GM19193 (cell line): ENCODE results near the gene HLA-DQB2.

Experiments
- POLR2A ChIP-seq: IDR thresholded peaks from 4 replicates; pipeline ENCODE4 v1.6.1; 2011; ENCODE audit not compliant: insufficient read depth, insufficient read length; ENCODE audit errors: extremely low read depth

HLA-DQB2 gene

DNA sequence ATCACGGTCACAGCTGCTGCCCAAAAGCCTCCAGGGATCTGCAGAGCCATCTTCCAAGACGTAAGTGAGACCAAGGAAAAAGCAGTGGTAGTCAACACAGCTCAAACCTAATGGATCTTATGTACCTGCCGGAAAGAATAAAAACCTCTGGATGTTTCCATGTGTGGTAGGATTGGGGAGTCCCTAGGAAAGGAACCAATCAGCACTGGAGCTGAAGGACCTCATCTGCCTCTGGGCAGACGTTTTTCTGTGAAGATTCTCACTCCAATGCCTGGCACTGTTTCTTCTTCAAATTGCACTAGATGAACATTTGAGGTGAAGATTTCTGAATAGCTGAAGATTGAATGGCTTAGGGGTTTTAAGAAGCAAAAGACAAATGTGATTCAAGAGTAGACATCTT, at the start of gene HLA-DQB2:
Gene HLA-DQB2, minus strand, starts transcription at position 112 of the 400 bp plus-strand sequence. Its CDS starts 62 bp downstream, at position 50.
- no peak for TF ChIP-seq POLR2A

DNA sequence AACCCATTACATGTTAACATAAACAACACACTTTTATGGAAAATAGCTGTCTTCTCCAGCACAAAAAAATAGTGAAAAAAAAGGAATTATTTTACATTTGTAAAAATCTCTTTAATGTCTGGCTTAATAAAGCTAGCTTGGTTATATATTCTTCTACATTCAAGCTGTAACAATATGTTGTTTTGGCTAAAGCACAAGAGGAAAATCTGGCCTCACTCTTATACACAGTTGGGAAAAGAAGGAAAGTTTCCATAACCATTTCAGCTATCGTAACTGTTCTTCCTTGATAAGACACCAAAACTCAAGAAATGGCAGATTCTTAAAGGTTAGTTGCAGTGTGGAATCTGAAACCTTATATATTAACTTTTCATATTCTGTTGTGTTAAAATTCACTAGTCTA, 45.8 kb upstream of the HLA-DQB2 start:
- TF ChIP-seq POLR2A: no peak

DNA sequence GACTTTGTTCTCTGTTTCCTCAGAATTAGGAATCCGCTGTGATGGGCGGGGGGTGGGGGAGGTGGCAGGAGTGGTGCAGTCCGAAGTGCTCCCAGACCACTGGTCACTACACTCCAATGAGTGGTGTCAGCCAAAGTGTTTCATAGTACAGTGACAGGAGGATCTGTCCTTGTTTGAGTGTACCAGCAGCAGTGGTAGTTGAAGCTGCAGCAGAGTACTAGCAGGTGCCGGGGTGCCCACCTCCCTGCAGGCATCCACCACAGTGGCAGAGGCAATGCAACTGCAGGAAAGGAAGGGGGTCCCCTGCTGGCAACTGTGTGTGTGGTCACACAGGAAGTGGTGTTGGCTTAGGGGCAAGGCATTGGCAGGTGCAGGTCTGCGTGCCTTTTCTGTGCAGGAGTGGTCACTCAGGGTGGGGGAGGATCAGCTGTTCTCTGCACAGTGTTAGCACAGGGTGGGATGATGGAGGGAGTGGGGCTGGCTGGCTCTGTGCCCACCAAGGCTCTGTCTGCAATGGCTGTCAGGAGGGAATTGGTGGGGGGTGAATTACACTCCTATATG, 43.8 kb upstream of the HLA-DQB2 start:
- no peak for TF ChIP-seq POLR2A

DNA sequence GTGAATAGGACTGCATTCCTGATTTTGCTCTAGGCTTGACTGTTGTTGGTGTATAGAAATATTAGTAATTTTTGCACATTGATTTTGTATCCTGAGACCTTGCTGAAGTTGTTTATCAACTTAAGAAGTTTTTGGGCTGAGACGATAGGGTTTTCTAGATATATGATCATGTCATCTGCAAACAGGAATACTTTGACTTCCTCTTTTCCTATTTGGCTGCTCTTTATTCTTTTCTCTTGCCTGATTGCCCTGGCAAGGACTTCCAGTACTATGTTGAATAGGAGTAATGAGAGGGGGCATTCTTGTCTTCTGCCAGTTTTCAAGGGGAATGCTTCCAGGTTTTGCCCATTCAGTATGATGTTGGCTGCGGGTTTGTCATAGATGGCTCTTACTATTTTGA, 40.1 kb upstream of the HLA-DQB2 start:
- TF ChIP-seq POLR2A: no peak

DNA sequence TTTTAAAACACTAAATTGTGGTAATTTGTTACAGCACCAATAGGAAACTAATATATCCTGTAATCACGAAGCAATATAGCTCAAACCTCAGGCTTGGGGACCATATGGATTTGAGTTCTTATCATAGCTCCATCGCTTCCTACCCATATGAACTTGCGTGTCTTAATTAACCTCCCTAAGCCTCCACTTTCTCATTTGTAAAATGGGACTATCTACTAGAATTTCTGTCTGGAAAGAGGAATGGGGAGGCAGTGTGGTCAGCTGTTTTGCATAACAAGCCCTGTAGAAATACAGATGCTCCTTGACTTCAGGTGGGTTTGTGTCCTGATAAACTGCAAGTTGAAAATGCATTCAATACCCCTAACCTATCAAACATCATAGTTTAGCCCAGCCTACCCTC, 36.4 kb upstream of the HLA-DQB2 start:
- TF ChIP-seq POLR2A: no peak

DNA sequence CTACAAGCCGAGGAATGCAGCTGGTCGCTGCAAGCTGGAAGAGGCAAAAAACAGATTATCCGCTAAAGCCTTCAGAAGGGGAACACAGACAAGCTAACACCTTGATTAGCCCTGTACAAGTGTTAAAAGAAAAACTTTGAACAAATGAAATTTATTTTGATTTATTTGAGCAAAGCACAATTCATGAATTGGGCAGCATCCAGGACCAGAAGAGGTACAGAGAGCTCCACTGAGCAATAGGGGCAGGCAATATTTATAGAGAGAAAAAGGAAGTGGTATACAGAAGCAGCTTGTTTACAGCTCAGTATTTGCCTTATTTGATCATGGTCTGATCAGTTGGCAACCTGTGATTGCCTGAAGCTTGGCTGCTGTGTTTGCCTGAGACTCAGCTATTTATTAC, 35.8 kb upstream of the HLA-DQB2 start:
- no peak for TF ChIP-seq POLR2A

DNA sequence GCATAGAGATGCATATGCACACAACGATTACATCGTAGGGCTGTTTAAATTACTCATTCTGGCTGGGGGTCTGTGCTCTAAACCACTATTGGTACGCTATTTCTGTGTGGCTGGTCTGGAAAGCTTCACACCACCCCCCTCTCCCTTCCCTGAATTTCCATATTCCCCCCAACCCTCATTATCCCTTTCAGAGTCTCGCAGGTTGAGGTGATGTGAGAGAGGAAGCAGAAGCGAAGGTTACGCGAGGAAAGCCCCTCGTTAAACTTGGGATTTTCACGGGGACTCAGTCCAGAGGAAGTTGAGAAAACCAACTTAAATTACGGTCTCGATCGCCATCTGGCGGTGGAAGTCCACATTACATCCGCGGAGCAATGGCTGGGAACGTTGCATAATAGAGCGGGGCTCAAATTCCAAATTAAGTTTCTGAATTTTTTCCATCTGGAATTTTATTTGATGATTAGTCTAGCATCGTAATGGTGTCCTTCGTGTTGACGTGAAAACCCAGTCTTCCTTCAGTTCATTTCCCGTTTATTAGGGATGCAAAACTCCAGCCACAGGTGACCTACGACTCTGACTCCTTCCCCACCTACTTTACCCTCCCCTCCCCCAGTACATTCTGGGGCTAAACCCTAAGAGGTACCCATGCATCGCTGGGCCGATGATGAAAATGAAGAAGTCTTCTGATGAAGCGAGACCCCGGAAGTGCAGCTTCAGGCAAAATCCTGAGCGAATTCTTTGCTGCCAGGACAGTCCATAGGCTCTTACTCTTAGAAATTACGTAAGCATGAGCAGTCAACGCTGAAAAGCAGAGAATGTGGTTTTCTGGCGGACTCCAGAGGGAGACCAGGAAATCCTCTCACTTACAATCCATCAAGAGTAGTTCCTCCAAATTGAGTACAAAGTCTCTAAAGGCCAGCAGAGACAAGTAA, 33.8 kb upstream of the HLA-DQB2 start:
- no peak for TF ChIP-seq POLR2A

DNA sequence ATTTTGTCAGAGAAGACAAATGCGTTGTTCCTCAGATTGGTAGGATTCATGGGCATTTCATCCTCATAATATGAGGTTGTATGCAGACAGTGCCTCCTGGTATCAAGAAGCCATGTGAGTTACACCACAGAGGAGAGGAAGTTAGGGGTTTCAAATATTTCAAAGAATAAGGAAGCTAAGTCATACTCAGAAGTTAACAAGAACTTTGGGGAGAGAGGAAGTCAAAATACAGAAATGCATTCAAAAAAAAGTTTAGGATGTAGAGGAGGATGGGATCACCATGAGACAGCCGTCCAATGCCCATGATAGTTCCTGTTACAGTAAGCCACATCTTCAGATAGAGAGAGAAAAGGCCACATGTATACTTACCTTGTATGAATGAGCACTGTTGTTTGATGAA, 31.2 kb upstream of the HLA-DQB2 start:
- no peak for TF ChIP-seq POLR2A

DNA sequence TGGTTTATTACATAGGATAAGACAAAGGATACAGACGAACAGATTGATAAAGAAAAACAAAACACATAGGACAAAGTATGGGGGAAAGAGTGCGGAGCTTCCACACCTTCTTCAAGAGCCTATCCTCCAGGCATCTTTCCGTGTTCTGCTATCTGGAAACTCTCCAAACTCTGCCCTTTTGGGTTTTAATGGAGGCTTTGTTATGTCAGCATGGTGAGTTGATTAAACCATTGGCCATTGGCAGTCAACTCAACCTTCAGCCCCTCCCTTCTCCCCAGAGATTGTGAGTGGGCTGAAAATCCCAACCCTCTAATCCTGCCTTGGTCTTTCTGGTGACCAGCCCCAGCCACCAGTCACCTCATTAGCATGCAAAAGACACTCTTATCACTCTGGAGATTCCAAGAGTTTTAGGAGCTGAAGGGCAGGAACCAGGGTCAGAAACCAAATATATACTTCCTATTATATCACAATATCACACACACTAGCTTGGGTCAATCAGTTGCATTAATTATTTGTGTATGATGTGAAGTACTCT, 29.6 kb upstream of the HLA-DQB2 start:
- TF ChIP-seq POLR2A: no peak

DNA sequence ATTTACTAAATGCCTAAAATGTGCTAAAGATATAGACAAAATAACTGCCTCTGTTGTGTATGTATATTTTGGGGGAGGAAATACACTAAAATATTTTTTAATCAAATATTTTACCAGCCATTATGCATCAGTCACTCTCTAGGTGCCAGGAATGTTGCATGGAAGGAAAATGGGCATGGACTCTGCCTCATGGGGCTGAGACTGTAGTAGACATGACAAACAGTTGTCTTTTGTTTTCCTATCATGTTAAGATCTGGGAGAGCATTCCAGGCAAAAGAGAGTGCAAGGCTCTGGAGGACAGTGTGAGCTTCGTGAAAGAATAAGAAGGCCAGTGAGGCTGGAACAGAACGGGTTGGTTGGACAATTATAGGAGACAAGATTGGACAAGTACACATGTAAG, 27.0 kb upstream of the HLA-DQB2 start:
- TF ChIP-seq POLR2A: no peak

DNA sequence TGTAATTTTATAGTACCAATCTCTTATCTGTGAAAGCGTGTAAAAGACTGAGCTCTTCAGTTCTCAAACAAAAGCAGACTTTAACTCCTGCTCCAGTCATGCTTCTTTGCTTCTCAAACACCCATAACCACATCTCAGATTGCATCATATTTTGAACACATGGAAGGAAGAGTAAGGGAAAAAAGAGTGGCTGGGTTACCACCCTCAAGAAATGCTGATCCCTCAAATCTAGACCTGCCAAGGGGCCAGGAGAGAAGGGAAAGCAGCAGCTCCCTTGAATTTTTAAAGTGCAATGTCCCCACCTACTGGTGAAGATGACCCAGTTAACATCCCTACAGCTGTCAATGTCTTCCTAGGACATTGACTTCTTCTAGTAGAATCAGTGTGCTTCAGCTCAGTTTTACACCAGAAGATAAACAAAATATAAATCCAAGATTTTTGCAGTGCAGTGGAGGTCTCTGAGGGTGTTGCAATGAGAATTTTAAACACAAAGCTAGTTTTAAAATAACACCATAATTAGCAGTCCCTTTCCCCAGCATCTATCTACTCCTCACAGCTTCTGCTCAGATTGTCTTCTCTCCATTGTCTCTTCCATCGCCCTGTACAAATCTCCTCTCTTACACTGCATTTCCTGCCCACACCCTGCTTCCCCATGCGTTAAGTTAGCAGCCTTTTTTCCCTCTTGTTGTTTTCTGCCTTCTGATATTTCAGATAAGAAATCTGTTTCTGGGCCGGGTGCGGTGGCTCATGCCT, 22.6 kb upstream of the HLA-DQB2 start:
- TF ChIP-seq POLR2A: no peak

DNA sequence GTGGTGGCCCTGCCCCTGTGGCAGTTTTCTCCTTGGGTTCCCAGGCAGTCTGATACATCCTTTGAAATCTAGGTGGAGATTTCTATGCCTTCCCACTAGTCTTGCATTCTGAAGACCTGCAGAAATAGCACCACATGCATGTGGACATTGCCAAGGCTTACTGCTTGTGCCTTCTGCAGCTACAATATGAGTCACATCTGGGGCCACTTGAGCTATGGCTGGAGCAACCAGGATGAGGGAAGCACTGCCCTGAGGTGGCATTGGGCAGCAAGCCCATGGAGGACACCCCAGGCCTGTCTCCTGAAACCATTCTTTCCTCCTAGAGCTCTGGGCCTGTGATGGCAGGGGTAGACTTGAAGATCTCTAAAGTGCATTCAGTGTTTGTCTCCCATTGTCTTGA, 15.7 kb upstream of the HLA-DQB2 start:
- no peak for TF ChIP-seq POLR2A

DNA sequence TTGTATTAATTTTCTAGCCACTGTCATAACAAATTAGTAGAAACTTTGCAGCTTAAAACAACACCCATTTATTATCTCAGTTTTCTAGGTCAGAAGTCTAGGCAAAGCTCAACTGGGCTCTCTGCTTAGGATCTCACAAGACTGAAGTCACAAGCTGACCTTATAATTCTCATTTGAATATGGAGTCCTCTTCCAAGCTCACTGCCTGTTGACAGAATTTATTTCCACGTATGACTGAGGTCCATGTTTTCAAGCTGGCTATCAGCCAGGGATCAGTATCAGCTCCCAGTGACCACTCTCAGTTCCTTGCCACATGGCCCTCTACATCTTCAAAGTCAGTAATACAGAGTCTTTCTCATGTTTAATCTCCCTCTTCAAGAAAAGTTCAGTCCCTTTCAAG, 11.7 kb upstream of the HLA-DQB2 start:
- TF ChIP-seq POLR2A: no peak

DNA sequence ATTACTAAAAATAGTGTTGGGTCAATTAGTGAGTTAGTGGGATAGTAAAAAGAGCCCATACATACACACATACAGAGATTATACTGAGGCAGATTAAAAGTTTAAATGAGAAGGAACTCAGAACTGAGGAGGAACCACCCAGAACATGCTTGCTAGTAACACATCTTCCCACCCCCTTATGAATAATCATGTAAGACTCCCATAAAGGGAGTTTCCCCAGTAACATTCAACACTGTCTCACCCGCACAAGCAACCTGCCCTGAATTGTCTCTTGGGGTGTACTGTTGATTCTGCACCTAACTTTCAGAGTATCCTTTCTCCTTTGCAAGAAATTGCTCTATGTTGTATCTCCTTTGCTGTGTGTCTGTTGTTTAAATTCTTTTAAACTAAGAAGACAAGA, 11.1 kb upstream of the HLA-DQB2 start:
- no peak for TF ChIP-seq POLR2A

DNA sequence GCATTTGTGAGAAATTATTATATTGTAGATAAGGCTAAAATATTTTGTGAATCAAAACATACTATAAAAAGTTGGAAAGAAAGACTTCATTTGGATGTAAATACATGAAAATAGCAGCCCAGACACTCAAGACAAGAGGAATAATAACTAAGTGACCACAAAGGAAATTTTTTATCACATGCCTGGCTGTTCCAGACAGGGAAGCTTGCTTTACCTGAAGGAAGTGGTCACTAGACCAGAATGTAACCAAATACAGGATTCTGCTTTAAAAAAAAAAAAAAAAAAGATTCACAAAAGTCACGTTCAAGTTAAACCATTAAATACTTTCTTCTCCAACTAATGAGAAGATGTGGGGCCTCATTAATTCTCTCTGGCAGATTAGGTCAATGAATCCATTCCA, 9.3 kb upstream of the HLA-DQB2 start:
- no peak for TF ChIP-seq POLR2A

DNA sequence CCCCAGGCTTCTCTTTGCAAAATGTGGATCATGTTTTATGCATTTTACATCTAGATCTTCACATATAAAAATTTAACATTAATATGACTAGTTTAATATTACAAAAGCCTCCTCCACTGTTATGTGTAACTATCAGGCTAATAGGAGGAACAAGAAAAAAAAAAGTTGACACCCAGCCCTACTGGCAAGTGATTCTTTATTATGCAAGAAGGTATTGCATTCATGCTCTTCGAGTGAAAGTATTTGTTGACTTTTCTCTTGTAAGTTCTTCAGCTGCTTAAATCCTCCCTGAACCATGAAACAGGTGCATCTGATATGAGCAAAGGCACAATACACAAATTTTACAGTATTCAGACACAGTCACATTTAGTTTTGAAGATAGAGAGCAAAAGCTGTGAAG, 716 bp upstream of the HLA-DQB2 start:
- TF ChIP-seq POLR2A: no peak

DNA sequence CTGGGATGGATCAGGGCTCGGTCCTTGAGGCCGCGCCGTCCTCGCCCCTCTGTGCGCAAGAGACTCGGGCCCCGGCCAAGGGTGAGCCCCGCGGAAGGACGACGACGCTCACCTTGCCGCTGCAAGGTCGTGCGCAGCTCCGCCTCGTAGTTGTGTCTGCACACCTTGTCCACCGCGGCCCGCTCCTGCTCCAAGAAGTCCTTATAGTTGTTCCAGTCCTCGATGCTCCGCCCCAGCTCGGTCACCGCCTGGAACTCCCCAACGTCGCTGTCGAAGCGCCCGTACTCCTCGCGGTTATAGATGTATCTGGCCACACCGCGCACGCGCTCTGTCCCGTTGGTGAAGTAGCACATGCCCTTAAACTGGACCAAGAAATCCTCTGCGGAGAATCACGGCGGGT, 1.8 kb downstream of the HLA-DQB2 start:
- TF ChIP-seq POLR2A: no peak
